HG03575 (cell line): ENCODE data around the gene MYOM1.

Source experiments
- ATAC-seq: cut with Tn5 transposase; IDR thresholded peaks from one replicate; pipeline ENCODE4 v1.9.1; 2021; ENCODE audit not compliant: unreplicated experiment, insufficient number of reproducible peaks, low FRiP score; ENCODE audit errors: extremely low read depth

The MYOM1 gene

DNA sequence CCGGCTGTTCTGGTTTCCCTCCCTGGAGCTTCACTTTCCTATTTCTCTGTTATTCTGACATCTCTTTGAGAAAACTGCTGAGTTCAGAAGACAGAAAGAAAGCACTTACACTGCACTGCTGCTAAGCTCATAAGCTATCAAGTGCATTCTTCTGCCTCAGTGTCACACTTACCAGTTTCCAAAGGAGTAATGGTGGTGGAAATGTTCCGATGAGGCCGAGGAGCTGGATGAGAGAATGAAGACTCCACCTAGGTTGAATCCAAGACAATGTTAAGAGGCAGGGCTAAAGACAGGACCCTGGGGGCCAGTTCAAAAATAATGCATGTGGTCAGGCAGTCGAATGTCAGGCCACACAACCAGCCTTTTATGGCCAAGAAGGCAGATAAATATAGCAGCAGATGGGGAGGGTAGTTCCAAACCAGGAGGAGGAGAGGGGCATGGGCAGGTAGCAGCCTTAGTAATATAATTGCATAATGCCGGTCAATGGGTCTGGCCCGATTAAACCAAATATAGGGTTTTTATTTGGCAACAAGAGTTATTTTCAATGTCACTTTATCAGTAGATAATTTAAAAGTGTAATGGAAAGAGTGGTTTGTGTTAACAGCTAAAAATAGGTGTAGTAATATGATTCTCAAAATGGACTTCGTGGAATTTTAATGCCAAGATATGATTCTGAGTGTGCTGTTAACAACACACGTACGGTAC, at the start of gene MYOM1:
MYOM1 (minus strand) TSS at position 338 of the 705 bp plus-strand sequence. CDS start 4,745 bp downstream, outside the sequence.
- ATAC-seq: no peak

DNA sequence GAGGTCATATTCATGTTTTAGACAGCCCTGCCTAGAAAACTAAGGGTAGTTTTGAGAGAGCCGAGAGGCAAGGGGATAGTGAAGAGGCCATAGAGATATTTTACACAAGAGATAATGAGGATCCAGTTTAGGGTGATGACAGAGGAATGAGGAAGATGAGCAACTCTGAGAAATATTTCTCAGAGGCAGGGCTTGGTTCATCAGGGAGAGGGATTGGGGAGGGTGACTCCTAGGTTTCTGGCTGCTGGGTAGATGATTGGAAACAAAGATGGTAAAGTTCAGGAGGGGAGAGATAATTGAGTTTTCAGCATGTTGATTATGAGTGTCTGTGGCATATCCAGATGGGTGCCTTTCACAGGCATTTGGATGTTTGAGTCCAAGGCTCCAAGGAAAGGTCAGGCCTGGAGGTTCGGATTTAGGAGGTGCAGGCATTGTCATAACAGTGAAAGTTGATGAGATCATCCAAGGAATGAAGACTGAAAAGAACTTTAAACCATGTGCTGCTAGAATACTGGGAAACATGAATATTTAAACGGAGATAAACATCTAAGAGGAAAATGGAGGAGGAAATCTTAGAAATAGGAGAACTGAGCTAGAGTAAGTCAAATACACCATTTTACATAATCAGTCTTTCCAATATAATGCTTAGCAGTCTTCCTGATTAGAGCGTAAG, 49.6 kb upstream of the MYOM1 start:
- ATAC-seq: no peak

DNA sequence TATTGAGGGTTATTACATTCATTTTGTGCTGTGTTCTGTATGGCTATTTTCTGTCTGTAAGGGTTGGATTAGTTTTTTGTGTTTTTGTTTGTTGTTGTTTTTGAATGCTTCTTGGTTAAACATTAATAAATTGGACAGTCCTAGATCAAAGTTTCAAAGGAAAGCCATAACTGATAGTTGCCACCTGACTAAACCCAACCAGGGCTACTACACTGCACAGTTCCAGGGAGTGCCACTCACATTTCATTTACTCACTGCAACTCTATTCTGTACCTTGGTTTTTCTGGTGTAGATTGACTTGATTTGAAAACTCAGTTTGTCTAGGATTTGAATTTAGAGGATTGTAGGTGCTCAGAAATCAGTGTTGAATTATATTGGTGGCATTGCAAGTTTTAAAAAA, 48.5 kb upstream of the MYOM1 start:
- no peak for ATAC-seq

DNA sequence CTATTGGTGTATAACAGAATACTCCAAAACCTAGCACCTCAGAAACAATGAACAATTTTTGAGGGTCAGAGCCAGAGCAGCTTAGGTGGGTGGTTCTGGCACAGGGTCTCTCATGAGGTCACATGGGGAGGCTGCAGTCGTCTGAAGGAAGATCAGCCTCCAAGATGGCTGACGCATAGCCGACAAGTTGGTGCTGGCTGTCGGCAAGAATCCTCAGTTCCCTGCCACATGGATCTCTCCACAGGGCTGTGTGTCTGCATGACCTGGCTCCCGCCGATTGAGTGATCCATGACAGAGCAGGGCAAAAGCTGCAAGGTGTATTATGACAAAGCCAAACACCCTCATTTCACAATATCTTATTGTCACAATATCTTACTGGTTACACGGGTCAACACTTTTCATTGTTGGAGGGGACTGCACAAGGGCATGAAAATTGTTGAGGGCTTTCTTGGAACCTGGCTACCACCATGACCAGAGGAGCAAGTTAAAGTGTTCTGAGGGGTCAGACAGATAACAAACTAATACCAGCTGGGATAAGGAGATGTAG, 46.4 kb upstream of the MYOM1 start:
- ATAC-seq: no peak

DNA sequence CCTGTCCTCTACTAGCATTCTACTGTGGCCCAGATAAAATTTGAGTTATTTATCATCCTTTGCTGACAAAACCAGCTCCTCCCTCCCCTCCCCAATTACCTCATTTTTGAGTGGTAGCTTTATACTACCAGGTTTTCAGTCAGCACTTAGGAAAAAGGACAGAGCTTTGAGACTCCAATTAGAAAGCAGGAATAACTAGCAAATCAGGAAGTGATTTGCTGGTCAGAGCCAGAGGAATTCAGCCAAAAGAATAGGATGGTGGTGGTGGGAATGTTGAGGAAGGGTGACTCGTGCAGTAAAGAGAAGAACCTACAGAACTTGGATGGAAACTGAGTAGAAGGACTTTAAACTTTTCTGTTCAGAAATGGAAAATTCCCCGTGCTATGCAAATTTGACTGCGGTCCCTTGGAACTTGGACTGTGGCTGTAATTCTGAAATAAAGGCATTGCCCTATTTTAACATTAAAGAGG, 45.8 kb upstream of the MYOM1 start:
- ATAC-seq: no peak

DNA sequence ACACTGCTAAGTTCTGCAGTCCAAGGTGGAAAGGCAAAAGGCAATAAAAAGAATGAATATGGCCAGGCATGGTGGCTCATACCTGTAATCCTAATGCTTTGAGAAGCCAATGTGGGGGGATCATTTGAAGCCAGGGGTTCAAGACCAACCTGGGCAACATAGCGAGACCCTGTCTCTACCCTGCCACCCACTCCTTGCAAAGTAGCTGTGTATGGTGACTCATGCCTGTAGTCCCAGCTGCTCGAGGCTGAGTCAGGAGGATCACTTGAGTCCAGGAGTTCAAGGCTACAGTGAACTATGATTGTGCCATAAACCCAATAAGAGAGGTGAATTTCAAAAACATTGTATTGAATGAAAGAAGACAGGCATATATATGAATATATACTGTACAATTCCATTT, 44.6 kb upstream of the MYOM1 start:
- ATAC-seq: no peak

DNA sequence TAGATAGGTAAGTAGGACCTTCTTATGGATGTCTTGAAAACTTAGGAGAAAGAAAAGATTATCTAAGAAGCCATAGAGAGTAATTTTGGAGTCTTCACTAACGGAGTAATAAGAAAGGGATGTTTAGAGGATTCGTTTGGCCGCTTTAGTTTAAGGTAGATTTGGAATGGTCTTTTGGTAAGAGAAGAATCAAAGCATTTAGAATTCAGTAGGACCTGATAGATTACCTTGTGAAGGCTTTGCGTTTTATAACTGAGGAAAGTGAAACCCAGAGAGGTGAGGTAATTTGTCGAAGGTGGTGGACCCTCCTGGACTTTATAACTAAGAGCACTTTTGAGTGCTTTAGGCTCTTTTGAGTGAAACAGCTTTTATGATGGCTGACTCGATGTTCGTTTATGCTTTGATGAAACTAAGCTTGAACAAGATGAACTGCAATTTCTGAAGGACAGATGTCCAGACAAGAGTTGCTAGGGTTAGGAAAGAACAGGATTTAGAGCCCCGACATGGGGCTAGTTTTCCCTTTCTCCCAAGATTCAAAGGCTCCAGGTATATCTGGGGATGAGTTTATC, 43.4 kb upstream of the MYOM1 start:
- ATAC-seq: no peak

DNA sequence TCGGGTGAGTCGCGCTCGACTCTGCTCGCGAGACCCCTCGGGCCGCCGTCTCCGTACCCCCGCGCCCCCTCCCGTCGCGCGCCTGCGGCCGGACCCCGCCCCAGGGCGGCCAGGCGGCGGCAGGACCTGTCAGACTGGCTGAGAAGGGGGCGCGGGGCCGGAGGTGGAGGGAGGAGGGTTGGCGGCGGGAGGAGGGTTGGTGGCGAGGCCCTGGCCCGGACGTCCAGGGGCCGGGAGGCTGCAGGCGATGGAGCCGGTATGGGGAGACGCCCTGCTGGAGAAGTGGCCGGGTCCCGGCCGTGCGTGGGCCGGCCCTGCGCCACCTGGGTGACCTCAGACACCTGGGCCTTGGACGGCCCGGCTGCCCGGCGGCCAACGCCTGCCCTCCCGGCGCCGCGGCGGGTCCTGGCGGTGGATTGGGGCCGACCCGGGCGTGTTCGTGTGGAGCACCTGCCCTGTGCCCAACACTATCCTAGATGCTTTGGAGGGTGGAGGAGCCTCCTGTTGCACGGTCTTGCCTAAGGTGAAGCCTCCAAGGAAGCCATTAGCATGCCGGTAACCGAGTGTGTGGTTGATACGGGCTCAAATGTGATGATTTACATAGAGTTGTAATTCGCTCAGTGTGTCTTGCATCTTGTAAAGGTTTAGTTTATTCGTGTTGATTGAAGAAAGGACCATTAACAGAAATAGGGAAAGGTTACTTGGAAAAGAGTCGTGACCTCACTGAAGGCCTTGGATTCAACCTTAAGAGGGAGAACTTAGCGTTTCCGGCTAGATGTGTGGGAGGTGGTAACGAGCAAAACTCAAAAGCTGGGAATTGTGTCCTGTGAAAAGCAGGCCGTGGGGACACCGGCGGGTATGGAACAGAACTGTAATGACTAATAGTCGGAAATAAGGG, 42.7 kb upstream of the MYOM1 start:
- ATAC-seq: peak; percentile 8

DNA sequence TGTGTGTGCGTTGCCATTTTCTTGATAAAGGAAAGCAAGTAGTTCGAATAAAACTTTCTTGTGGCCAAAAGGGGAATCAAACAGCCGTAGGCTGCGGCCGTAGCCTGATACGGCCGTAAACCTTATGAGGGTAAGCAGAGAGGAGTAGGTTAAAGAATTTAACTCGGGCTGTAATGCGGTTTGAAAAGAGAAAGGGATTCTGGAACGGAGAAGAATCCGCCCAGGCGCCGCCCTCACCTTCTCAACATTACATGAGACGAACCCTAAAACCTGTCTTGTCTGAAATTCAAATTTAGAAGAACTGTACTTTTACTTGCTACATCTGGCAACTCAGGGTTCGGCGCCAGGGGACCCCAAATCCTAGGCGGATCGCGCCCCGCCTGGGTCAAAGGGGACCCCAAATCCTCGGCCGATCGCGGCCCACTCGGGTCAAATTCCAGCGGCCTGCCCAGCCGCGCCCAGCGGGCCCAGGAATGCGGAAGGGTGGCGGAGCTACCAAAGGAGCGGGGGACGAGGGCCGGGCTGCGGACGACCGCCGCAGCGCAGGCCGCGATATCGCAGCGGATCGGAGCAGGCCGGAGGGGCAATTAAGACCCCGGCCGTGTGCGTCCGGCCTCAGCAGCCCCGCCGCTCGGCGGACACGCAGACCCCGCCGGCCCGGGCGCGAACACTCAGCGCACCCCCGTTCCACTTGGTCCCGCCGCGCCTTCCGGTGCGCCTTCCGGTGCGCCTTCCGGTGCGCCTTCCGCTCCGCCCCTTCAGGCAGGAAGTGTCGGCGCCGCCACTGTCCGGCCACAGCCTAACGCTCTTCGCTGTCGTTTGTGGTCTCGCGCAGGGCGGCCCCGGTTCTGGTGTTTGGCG, 41.8 kb upstream of the MYOM1 start, which contains the start of gene MYL12B:
MYL12B (plus strand) TSS at position 761 of the 861 bp plus-strand sequence. CDS start 10,766 bp downstream, outside the sequence.
- peak; percentile 49 for ATAC-seq

DNA sequence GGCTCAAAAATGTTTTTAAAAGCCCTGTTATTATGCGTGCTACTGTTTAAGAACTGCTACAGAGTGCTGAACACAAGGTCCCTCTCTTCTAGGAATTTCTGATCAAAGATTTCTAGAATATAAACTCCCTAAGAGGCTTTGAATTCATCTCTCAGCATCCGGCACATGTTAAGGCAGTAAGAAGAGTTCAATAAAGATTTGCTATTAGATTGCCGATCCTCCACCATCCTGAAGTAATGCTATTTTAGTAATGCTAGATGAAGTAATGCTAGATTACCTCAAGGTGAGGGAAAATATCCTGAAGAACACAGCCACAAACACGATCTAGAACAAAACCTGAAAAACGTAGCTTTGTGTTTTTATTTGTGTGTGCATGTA, 41.2 kb upstream of the MYOM1 start:
- ATAC-seq: no peak

DNA sequence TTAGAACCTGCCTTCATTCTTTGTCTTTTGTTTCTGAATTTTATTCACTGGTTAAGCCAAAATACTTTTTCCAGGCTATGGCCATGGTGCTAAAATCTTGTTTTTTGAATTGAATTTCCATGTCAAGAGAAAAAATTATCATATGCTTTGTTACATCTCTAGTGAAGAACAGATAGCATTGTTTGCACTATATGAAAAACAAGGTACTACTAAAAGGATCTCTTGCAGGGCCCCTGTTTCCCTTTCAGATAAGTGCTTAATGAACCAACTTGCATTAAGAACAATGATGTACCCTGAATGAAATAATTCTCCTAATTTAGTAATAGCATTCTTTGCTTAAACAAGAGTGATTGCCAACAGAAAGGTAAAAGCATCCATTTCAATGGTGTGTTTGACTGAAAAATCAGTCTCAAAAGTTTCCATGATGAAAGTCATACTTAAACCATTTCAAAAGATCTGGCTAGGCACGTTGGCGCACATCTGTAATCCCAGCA, 37.9 kb upstream of the MYOM1 start:
- ATAC-seq: no peak

DNA sequence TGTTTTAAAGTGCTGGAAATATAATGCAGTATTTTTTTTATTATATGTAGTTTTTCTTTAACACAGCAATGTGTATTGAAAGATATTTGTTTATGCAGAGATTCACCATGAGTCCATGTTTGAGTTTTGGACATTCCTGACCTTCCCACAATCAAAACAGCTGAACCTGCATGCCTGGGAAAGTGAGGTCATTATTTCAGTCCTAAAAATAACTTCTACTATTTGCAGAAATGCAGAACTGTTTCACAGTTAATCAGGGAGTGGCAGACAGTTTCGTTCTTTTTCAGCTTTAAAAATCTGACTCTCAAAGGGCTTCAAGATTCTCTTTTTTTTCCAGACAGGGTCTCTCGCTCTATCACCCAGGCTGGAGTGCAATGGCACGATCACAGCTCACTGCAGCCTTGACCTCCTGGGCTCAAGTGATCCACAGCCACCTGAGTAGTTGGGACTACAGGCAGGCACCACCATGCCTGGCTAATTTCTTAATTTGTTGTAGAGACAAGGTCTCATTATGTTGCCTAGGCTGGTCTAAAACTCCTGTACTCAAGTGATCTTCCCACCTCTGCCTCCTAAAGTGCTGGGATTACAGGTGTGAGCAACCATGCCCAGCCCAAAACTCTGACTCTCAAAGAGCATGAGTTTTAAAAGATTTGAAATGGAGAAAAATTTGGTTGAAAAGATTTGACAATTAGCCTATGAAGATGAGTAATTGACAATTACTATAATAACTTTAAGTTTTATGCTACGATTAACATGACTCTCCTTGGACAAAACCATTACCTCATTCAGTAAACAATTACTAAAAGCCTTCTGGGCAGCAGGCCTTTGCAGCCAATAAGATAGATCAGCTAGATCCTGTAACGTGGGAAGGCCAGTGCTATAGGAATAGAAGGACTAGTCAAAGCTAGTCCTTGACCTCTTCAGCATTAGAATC, 37.2 kb upstream of the MYOM1 start:
- no peak for ATAC-seq

DNA sequence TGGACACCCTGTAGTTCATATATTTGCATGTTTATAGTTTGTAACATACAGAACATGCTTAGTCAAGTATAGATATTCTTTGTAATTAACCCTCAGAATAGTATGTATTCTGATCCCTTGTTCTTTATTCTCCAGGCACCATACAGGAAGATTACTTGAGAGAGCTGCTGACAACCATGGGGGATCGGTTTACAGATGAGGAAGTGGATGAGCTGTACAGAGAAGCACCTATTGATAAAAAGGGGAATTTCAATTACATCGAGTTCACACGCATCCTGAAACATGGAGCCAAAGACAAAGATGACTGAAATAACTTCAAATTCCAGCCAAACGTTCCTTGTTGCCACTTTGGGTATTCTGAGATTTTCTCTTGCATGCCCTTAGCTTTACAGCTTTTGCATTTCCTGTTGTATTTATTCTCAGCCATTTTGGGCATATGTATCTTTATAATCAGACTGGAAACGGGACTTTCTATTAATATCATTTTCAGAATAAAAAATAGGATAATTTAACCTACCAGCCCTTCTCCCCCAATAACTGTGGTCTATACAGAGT, 35.9 kb upstream of the MYOM1 start:
- ATAC-seq: no peak

DNA sequence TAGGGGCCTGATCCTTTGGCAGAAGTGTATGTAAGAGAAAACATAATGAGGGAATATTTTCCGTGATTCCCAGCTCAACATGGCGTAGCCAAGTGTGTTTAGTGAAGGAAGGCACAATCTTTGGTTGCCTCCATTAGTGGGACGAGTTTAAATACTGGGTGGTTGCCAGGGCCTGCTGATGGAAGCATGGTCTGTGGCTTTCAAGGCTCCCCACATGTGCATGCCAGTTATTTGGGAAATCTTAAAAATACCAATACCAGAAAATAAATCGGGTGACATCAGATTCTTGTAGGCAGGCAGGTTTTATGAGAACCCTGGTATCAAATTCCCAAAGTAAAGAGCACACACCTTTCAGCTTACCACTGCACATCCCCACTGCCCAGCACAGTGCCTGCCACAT, 35.0 kb upstream of the MYOM1 start:
- no peak for ATAC-seq

DNA sequence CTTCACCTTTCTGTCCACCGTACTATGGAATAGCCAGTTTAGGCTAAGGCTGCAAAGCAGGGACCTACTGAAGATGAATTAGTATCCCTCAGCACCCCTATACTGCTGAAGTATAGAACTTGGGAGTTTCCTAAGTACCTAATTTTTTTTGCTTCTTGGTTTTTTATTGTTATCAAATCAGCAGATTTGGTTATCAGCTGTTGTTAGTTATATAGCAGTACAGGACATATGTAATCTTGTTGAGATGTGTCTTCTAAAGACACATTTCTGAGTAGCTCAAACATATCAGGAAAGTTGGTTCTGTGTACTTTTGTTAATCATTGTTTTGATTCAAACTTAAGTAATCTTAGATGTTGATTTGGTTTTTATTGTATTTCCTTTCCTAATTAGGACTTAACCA, 33.1 kb upstream of the MYOM1 start:
- ATAC-seq: no peak

DNA sequence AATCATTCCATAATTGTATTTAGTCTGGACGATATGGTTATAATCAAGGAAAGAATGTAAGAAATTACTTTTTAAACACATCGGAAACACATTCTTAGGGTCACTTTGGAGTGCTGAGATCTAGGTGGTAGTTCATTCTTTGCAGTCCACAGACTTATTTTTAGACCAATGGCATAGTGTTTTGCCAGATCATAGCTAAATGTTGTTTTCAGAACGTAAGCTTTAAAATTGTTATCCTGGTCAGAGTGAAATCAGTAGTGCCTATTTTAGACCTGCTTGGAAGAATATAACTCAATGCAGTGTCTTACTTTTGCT, 32.2 kb upstream of the MYOM1 start:
- ATAC-seq: no peak
